IMR-90 (cell line): ENCODE measurements around the gene WASF3. TPM values are rescaled to one million over a fixed set of nuclear protein-coding genes. Genes with fewer than 3 reads are reported as not detected.

ENCODE experiments used
- ATAC-seq: fragments of 200-7000 bp; cut with Tn5 transposase; 2 replicates; pipeline ENCODE4 v1.9.1; 2020; ENCODE audit warnings: low read depth, mild to moderate bottlenecking, moderate library complexity
- BruUV-seq: library from RNA; stranded (reverse); fragments of 400-500 nt; replicated peaks from 2 replicates; lab custom pipeline; 2021; lab: Mats Ljungman, UMichigan
- CTCF ChIA-PET: fragments of 300-600 bp; formaldehyde crosslinking; extraction: SDS; loops from one replicate; lab custom pipeline; 2021; ENCODE audit warnings: antibody characterized with exemption; lab: Yijun Ruan, JAX
- POLR2A ChIA-PET: fragments of 300-600 bp; sonication (Branson Sonifier 250); formaldehyde crosslinking; loops from one replicate; lab custom pipeline; 2022; ENCODE audit warnings: antibody characterized with exemption; ENCODE audit not compliant: unreplicated experiment; lab: Charles Lee
- DNase-seq: peaks from one replicate; pipeline ENCODE4 v3.0.0; 2013
- H2AFZ ChIP-seq: replicated peaks from 2 replicates; pipeline ENCODE3; 2013; ENCODE audit warnings: low read length, mild to moderate bottlenecking; ENCODE audit not compliant: poor library complexity
- H2AK5ac ChIP-seq: 2 replicates; pipeline ENCODE4 v1.6.1; 2013; ENCODE audit warnings: low read depth, low read length, inconsistent platforms
- H2AK9ac ChIP-seq: replicated peaks from 2 replicates; pipeline ENCODE3; 2013; ENCODE audit warnings: mild to moderate bottlenecking, low read depth, low read length, moderate library complexity; ENCODE audit not compliant: poor library complexity
- H2BK120ac ChIP-seq: 2 replicates; pipeline ENCODE4 v1.6.1; 2013; ENCODE audit warnings: low read depth, low read length, inconsistent platforms
- H2BK15ac ChIP-seq: 3 replicates; pipeline ENCODE4 v1.6.1; 2013; ENCODE audit warnings: low read depth, low read length, inconsistent platforms
- H2BK20ac ChIP-seq: 2 replicates; pipeline ENCODE4 v1.6.1; 2013; ENCODE audit warnings: low read depth, mild to moderate bottlenecking, inconsistent platforms, low read length, moderate library complexity
- H2BK5ac ChIP-seq: 2 replicates; pipeline ENCODE4 v1.6.1; 2013; ENCODE audit warnings: mild to moderate bottlenecking, low read depth, low read length, inconsistent platforms; ENCODE audit not compliant: poor library complexity, severe bottlenecking
- H3K14ac ChIP-seq: replicated peaks from 2 replicates; pipeline ENCODE4 v1.6.1; 2013; ENCODE audit warnings: low read depth, low read length, inconsistent platforms
- H3K18ac ChIP-seq: 2 replicates; pipeline ENCODE4 v1.6.1; 2013; ENCODE audit warnings: low read depth, low read length, control low read depth
- H3K23ac ChIP-seq: 2 replicates; pipeline ENCODE4 v1.6.1; 2013; ENCODE audit warnings: low read depth, low read length, inconsistent platforms
- H3K27ac ChIP-seq: 2 replicates; pipeline ENCODE4 v1.5.1; 2013; ENCODE audit warnings: mild to moderate bottlenecking, control low read depth, low read length; ENCODE audit not compliant: insufficient read depth
- H3K27me3 ChIP-seq: 2 replicates; pipeline ENCODE4 v1.6.1; 2013; ENCODE audit warnings: low read length; ENCODE audit not compliant: control insufficient read depth, insufficient read depth
- H3K36me3 ChIP-seq: 2 replicates; pipeline ENCODE4 v1.6.1; 2013; ENCODE audit warnings: low read length, mixed read lengths; ENCODE audit not compliant: control insufficient read depth, insufficient read depth
- H3K4ac ChIP-seq: 2 replicates; pipeline ENCODE4 v1.6.1; 2013; ENCODE audit warnings: low read depth, low read length, inconsistent platforms
- H3K4me1 ChIP-seq: 2 replicates; pipeline ENCODE4 v1.6.1; 2013; ENCODE audit warnings: low read length, mixed read lengths; ENCODE audit not compliant: control insufficient read depth, insufficient read depth
- H3K4me2 ChIP-seq: 2 replicates; pipeline ENCODE4 v1.6.1; 2013; ENCODE audit warnings: low read depth, mild to moderate bottlenecking, control low read depth, low read length, moderate library complexity
- H3K4me3 ChIP-seq: 2 replicates; pipeline ENCODE4 v1.5.1; 2013; ENCODE audit warnings: low read depth, mild to moderate bottlenecking, control low read depth, low read length, moderate library complexity; ENCODE audit not compliant: insufficient read depth
- H3K56ac ChIP-seq: 2 replicates; pipeline ENCODE4 v1.6.1; 2013; ENCODE audit warnings: low read length, inconsistent platforms; ENCODE audit not compliant: insufficient read depth; ENCODE audit errors: extremely low read depth
- H3K79me1 ChIP-seq, 2 experiments: 2 replicates each; pipeline ENCODE4 v1.6.1; 2013; ENCODE audit warnings: low read length in 2 of 2, inconsistent platforms in 1 of 2, low read depth in 1 of 2
- H3K9ac ChIP-seq: 2 replicates; pipeline ENCODE4 v1.6.1; 2013; ENCODE audit warnings: low read depth, low read length, control low read depth
- H3K9me1 ChIP-seq: 2 replicates; pipeline ENCODE4 v1.6.1; 2013; ENCODE audit warnings: low read length, inconsistent platforms; ENCODE audit not compliant: insufficient read depth
- H3K9me3 ChIP-seq: 2 replicates; pipeline ENCODE4 v1.6.1; 2013; ENCODE audit warnings: low read length; ENCODE audit not compliant: control insufficient read depth, insufficient read depth
- H4K20me1 ChIP-seq: 2 replicates; pipeline ENCODE4 v1.6.1; 2013; ENCODE audit warnings: low read length, inconsistent platforms; ENCODE audit not compliant: insufficient read depth
- H4K5ac ChIP-seq: 2 replicates; pipeline ENCODE4 v1.6.1; 2013; ENCODE audit warnings: mild to moderate bottlenecking, low read depth, low read length, control low read depth
- H4K8ac ChIP-seq, 2 experiments: 2 replicates each; pipeline ENCODE4 v1.6.1; 2013; ENCODE audit warnings: low read depth in 2 of 2, low read length in 2 of 2, control low read depth in 1 of 2, inconsistent platforms in 1 of 2
- H4K91ac ChIP-seq: 2 replicates; pipeline ENCODE4 v1.6.1; 2013; ENCODE audit warnings: low read depth, low read length, inconsistent platforms; ENCODE audit not compliant: insufficient read depth
- CEBPB ChIP-seq: IDR thresholded peaks from 2 replicates; pipeline ENCODE4 v1.6.1; 2012; ENCODE audit warnings: low read depth, low read length, improper control_type of control experiment
- CHD1 ChIP-seq: IDR thresholded peaks from 2 replicates; pipeline ENCODE4 v1.6.1; 2012; ENCODE audit warnings: low read depth, low read length, improper control_type of control experiment
- NFE2L2 ChIP-seq: fragments of 150-350 bp; IDR thresholded peaks from 2 replicates; pipeline ENCODE4 v1.6.1; 2016; ENCODE audit warnings: low read depth, mild to moderate bottlenecking, low read length
- POLR2A ChIP-seq: IDR thresholded peaks from 2 replicates; pipeline ENCODE4 v1.6.1; 2012; ENCODE audit warnings: mild to moderate bottlenecking, low read depth, low read length
- RAD21 ChIP-seq: IDR thresholded peaks from 2 replicates; pipeline ENCODE4 v1.6.1; 2012; ENCODE audit warnings: low read length, improper control_type of control experiment
- RFX5 ChIP-seq: IDR thresholded peaks from 2 replicates; pipeline ENCODE4 v1.8.0; 2012; ENCODE audit warnings: low read depth, mild to moderate bottlenecking, low read length, moderate library complexity
- SMC3 ChIP-seq: fragments of 150-350 bp; IDR thresholded peaks from 2 replicates; pipeline ENCODE4 v1.6.1; 2016; ENCODE audit warnings: low read depth, mild to moderate bottlenecking, antibody characterized with exemption, low read length, moderate library complexity
- USF2 ChIP-seq: fragments of 150-350 bp; IDR thresholded peaks from 2 replicates; pipeline ENCODE4 v1.6.1; 2017; ENCODE audit warnings: mild to moderate bottlenecking, antibody characterized with exemption, low read length, low read depth
- WGBS, 2 experiments: methylation state at CpG; one replicate each; pipeline versions ENCODE4 v1.1.5 to v1.1.7; 2013; ENCODE audit warnings: missing lambda C conversion rate in 2 of 2; ENCODE audit not compliant: insufficient read length in 1 of 2; ENCODE audit errors: extremely low coverage in 2 of 2; 5-methylcytosine and 5-hydroxymethylcytosine counted together
- dilution Hi-C: fragments of 300-500 bp; cut with HindIII; formaldehyde crosslinking; loops from one replicate; pipeline ENCODE4 v1.14.3; 2018; ENCODE audit warnings: low sequenced_read_pairs; ENCODE audit not compliant: unreplicated experiment
- in situ Hi-C: fragments of 300-500 bp; cut with MboI; formaldehyde crosslinking; loops from 3 replicates; pipeline ENCODE4 v1.14.3; 2019; ENCODE audit warnings: low sequenced_read_pairs, inconsistent platforms, mixed read lengths
- intact Hi-C: fragments of 100-400 bp; cut with micrococcal nuclease; formaldehyde crosslinking; loops from 2 replicates; pipeline ENCODE4 v1.10.0; 2022
- polyA plus RNA-seq, 3 experiments: library from polyadenylated mRNA; depleted of rRNA; stranded (reverse); fragments of >200 nt; gene quantifications; 2 replicates each; pipeline ENCODE4 v1.2.3, GENCODE V29; 2012; ENCODE audit warnings: low replicate concordance in 1 of 3
- total RNA-seq: library from RNA; depleted of rRNA; stranded (reverse); fragments of >200 nt; gene quantifications from 2 replicates; pipeline ENCODE4 v1.2.3, GENCODE V29; 2012

The WASF3 gene
- total and polyA plus RNA-seq, 2 of the 4 experiments (the other 2 are of a cell fraction), result 4.3 to 11.4 TPM

- no peak overlapping the region for H4K91ac ChIP-seq
- H3K27ac ChIP-seq, result no peak overlapping the region
- H3K27me3 ChIP-seq, result no peaks in the 10 kb centered on the region
- in situ Hi-C loops (no loop called here), intact Hi-C loops (no loop called here), dilution Hi-C loops (no loop called here)
- H2BK5ac ChIP-seq, result no peak overlapping the region
- no peak overlapping the region for H4K5ac ChIP-seq
- H2BK120ac ChIP-seq, result no peak overlapping the region
- TF ChIP-seq NFE2L2, result no peak
- TF ChIP-seq RAD21, result no peak
- TF ChIP-seq CHD1, result no peak
- TF ChIP-seq RFX5, result no peak
- no peak for TF ChIP-seq SMC3
- no peak for TF ChIP-seq CEBPB
- no peak for TF ChIP-seq USF2
- no peak for TF ChIP-seq POLR2A
- H3K18ac ChIP-seq, result no peak overlapping the region
- H3K14ac ChIP-seq, result no peak overlapping the region
- H3K36me3 ChIP-seq, result peaks cover 44% of the 10 kb centered on the region
- H3K9me3 ChIP-seq, result peaks cover 2% of the 10 kb centered on the region; the same call in 1 of the 2 replicates
- H3K23ac ChIP-seq, result no peak overlapping the region
- BruUV-seq, result no TSS peak
- POLR2A ChIA-PET, result no interaction called here
- no peak overlapping the region for H4K8ac ChIP-seq
- no peak overlapping the region for H2BK20ac ChIP-seq
- no peaks in the 10 kb centered on the region for H4K20me1 ChIP-seq
- H3K56ac ChIP-seq, result no peak overlapping the region
- no peaks in the 10 kb centered on the region for H3K4me1 ChIP-seq
- CTCF ChIA-PET, result no interaction called here
- H2BK15ac ChIP-seq, result no peak overlapping the region
- no peak overlapping the region for H3K9ac ChIP-seq
- no peak overlapping the region for H3K4me3 ChIP-seq
- H2AK5ac ChIP-seq, result no peak overlapping the region
- H3K4me2 ChIP-seq, result no peak overlapping the region
- peaks cover 4% of the 10 kb centered on the region; the same call in 1 of the 2 replicates for H3K9me1 ChIP-seq
- no CpG with 5 or more reads among the region's 2 CpGs for WGBS, 2 experiments
- no peak overlapping the region for H3K4ac ChIP-seq
- no peaks in the 10 kb centered on the region for H3K79me1 ChIP-seq
- H2AK9ac ChIP-seq, result no peak overlapping the region
- DNase-seq, result no peak
- H2AFZ ChIP-seq, result no peak overlapping the region
- no peak for ATAC-seq
Measured at GRCh38 chr13:26686285-26686684, 128.8 kb downstream of the WASF3 start.
